HG02981 (cell line): ENCODE data around the gene BCAS1.

Experiments
- ATAC-seq: cut with Tn5 transposase; IDR thresholded peaks from one replicate; pipeline ENCODE4 v1.9.1; 2021; ENCODE audit warnings: mild to moderate bottlenecking, moderate library complexity; ENCODE audit not compliant: unreplicated experiment

The BCAS1 gene

GRCh38 chr20:53896041-53896440, 174.4 kb downstream of the BCAS1 start:
- ATAC-seq, result no peak

- ATAC-seq, result no peak
These were observed 175.0 kb downstream of the BCAS1 start for GRCh38 chr20:53895385-53895755.

- ATAC-seq, result no peak
These were observed 175.5 kb downstream of the BCAS1 start for GRCh38 chr20:53894707-53895384.
